ENCODE measurements around the gene MNDA.

Gene MNDA

DNA sequence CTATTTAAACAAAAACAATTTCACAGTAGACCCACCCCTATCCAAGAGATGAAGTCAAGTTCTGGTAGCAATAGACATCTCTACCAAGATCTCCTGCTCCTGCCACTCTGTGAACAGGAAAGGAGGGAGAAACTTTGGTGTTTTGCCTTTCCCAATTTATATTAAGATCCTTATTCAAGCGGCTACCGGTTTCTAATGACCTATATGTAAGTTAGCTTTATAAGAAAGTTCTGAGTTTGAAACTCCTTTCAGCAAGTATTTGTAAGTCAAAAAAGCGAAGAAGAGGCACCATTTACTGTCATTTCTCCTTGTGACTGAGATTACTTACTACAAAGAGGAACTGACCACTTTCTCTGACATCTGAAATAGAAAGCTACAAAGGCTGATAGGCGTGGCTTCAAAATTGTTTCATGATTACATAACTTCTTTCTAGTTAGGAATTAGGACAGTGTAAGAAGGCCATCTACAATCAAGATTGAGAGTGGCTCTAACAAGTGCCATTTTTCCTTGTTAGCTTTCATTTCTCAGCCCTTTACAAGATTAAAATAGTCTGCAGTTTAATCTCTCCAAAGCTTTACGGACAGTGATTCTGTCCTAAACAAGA, at the start of gene MNDA:
Gene MNDA (plus strand): TSS at position 448 of the 604 bp plus-strand sequence. CDS start 10,803 bp downstream, outside the sequence.
- DNase-seq = no peak

DNA sequence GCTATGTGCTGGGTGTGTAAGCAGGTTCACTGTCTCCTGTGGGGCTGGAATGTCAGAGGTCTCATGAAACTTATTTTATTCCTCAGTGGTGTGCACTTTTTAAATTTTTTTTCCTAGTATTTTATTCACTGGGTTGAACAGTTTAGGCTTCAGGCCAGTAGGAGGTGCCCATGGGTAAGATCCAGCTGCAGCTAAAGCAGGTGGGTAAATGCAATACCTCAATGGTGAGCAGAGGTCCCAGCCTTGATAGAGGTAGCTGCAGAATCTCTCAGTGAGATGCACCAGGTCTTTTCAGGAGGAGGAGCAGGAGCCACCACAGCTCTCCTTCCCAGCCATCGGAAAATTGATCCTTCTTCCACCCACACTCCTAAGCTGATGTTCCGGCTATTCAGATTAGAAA, 37.5 kb upstream of the MNDA start:
- DNase-seq = peak; percentile 41 to 51

DNA sequence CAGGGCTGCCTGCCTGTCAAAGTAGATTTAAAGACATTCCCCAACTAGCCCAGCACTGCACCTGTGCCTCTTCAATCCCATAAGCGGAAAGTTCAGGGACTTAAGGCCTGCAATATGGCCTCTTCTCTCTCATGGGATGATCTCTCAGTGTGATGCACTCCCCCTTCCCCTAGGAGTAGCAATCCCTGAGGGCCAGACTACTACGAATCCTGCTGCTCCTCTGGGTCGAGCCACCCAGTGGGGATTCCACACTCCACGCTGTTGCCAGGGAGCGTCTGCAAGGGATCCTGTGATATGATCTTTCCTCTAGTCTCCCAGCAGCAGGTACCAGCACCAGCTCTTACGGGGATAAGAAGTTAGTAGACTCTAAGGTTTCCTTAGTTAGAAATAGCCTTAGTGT, 36.9 kb upstream of the MNDA start:
- DNase-seq = no peak

DNA sequence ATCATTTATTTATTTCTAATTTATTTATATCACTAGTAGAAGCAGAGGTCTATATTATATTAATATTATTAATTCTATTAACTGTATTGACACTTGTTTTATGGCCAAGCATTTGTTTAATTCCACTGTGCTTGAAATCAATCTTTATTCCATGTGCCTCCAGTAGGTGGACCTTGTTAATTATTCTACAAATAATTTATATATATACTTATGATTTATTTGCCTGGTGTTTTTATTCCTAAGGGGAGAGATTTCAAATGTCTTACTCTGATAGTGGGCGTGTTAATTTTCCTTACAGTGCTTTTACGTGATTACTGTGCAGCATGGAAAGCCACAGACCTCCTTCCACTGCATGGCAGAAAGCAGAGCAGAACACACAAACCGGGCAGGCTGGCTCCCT, 32.6 kb upstream of the MNDA start:
- no peak for DNase-seq

DNA sequence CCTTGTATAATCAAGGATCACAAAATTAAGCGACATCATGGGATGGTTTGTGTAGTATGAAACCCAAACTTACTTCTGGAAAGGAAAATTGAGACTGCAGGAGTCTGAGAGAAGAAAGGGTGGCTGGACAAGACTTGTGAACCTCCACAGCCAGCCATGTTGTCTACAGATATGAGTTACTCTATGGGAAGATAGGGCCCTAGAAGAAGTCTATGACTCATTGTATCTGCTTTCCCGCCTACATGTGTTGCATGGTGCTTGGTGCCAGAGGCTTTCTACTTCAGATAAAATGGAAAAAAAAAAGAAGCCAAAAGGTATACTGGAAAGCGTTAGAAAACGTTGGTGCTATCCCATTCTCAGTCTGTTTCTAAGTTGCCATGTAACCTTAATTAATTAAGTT, 31.5 kb upstream of the MNDA start:
- peak in 1 of 2 experiments; percentile 5 for DNase-seq

DNA sequence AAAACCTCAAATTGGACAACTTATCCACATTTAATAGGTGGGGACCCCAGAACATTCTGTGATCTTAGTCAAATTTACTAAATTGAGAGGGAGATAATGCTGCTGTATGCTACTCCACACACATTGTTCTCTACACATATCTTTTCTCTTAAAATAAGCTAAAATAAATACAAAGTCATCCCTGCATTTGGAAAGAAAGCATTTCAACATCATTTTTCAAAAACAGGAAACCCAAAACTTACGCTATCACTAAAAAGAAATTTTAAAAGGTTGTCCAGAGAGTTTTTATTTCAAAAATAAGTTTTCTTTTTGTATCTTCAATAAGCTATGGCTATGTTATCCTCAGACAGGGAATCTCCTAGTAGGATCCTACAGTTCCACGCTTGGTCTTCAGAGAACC, 30.6 kb upstream of the MNDA start:
- no peak for DNase-seq

DNA sequence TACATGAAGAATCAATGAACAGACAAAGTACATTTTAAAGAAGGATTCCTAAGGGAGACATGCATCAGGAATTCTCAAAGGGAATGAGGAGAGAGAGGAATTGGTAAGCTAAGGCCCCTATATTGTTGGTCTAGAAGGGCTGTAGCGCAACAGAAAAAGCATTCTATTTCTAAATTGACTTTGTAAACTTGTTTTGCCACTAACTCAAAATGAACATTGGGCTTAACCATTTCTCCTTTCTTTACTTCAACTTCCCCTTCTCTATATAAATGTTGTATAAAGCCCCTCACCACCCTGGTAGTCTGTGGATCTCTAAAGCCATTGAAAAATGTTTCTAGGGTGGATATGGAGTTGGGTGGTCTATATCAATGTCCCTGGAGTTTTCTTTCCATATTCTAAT, 29.8 kb upstream of the MNDA start:
- no peak for DNase-seq

DNA sequence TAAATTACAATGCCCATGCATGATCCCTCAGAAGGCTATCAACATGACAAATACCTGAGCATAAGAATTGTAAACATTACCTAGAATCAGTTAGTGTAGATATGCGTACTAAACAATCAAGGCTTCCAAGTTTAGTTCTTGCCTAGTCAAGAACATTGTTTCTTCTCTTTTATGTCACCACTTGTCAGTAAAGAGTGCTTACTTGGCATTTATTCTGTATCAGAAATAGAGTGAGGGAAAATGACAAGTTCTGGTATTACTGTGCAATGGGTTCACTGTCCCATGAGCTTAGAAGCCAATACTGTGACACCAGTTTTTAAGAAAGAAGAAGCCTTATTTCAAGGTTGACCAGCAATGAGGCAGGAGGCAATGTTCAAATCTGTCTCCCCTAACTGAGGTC, 27.5 kb upstream of the MNDA start:
- DNase-seq = no peak

DNA sequence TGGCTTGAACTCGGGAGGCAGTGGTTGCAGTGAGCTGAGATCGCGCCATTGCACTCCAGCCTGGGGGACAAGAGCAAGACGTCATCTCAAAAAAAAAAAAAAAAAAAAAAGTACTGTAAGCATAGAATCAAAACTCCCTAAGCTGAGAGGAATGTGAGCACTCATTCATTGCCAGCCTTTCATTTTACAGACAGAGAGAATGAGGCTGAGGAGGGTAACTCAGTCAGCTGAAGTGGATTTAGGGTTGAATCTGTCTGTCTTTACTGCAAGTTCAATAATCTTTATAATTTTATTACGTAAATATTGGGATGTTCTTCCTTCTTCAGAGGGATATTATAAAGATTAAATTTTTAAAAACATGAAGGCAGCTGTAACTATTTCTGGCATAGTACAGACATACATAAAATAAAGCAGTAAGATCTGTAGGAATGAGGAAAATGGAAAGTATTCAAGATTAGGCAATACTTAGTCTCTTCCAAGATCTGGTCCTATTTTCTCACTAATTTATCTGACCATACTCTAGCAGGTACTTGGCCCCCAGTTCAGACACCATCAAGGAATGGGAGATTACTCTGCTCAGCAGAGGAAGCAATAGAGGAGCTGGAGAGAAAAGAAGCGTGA, 24.1 kb upstream of the MNDA start:
- no peak for DNase-seq

DNA sequence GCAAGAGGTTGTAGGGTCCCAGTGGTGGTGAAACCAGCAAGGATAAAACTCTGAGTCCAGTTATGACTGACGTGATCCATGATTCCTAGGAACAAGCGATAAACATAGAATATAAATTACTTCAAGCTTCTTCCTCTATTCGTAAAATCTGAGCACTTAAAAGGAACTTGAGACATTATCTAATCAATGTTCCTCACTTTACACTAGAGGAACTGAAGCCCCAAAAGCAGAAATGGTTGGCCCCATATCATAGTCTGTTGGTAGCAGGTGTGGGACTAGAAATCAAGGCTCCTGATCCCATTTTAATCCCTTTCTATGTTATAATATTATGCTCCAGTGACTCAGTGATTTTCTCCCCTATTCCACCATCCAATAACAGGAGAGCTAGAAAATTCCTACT, 21.9 kb upstream of the MNDA start:
- DNase-seq = no peak

DNA sequence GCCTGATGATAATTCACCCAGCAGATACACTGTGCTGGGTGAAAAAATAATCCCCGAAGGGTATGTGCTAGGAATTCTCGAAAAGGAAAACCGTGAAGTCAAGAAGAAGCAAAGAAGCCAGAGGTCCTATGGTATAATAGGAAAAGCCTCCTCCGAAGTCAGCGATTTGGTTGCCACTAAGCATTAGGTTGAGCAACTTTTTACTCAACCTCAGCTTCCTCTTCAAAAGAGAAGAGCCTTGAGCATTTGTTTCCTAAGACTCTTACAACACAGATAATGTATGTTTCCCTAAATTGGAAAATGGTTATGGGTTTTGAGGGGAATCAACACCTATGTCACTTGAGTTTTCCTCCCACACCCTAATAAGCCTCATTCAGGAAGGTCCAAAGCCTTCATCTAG, 21.3 kb upstream of the MNDA start:
- no peak for DNase-seq

DNA sequence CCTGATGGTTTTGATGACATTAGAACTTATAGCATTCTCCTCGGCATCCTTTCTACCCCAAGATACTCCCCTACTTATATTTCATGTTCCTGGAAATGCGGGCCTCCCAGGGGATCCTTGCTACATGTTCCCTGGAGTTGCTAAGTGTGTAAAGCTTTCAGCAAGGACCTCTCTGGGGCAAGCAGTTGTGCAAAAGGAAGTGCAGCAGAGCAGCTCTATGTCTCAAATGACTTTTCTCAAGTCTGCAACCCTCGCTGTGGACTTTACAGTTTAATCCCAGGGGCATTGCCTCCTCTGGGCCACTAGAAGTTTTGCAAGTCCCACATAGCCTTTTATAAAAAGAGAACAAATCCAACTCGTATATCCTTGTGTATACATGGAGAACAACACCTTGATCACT, 20.8 kb upstream of the MNDA start:
- DNase-seq = no peak

DNA sequence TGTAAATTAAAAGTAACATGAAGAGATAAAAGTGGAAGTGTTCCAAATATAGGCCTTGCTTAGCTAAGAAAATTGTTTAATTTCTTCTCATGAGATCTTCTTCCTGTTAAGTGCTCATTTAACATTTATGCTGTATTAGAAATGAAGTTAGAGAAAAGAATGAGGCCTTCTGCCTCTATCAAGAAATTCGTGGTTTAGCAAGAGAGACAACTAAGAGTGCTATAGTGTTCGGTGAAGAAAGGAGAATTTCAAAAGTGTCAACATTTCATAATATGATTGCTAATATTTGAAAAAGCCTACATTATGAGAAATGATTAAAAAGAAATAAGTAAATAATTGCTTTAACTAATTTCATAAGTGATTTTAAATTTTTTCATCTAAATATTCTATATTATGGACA, 18.8 kb upstream of the MNDA start:
- DNase-seq = no peak

DNA sequence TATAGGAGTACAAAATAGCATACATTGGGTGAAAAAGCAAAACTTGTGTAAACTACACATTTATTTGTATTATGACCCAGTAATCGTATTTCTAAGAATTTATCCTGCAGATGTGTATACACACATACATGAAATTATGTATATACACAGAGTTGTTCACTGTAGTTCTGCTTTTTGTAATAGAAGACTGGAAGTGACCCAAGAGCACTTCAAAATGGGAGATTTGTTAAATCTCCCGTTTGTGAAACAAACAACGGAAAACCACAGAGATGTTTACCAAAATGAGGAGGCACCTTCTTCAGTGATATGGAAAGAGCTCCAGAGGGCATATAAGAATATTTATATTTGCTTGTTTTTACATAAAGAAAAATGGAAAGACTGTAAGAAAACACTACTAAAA, 18.0 kb upstream of the MNDA start:
- DNase-seq = no peak

DNA sequence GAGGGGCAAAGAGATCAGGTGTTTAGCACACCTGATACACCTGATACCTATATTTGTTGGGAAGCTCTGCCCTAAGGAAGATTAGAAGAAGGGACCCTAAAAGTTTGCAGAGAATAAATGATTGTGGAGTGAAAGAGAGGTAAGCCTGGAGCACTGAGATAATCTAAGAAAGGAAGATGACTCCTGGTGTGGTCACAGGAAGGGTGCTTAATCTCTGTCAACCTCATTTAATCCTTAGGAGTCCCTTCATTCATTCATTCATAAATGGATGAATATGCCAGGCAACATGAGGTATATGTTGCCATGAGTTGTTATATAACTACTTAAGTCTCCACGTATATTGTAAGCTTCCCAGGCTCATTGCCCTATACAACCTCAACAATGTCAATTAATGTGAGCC, 16.2 kb upstream of the MNDA start:
- DNase-seq = no peak

DNA sequence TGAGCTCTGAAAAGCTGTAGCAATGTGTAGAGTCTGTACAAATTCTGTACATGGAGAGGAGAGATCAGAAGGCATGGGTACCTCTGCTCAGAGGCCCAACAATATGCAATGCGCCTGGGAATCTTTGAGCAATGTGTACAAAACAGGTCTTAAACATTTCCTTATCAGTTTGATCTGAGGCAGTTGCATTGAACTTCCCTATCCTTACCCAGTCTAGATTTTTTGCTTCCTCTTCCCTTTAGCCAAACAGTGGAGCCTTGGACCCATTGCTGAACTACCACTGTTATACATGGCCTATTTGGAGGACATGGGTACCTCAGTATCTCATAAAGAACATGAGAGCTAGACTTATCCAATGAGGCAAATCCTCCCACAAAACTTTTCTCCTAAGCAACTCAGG, 12.6 kb upstream of the MNDA start:
- DNase-seq = no peak

DNA sequence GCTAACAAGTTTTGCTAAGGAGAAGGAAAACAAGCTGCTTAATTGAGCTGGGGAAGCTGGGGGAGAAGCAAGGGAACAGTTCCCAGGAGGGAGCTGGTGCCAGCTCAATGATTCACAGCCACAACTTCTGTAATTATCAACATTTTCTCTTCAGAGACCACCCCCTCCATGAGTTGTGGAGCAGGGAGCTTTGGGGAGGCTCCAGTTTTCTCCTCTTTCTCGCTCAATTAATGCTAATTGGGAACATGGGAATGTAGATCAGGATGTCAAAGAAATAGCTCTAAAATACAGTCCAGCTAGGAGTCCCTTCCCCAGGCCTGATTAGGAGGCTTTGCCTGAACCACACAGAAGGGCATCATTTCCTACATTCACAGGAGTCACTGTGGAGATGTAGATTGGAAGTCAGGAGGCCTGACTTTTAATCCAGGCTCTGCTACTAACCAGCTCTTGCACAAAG, 12.1 kb upstream of the MNDA start:
- no peak for DNase-seq

DNA sequence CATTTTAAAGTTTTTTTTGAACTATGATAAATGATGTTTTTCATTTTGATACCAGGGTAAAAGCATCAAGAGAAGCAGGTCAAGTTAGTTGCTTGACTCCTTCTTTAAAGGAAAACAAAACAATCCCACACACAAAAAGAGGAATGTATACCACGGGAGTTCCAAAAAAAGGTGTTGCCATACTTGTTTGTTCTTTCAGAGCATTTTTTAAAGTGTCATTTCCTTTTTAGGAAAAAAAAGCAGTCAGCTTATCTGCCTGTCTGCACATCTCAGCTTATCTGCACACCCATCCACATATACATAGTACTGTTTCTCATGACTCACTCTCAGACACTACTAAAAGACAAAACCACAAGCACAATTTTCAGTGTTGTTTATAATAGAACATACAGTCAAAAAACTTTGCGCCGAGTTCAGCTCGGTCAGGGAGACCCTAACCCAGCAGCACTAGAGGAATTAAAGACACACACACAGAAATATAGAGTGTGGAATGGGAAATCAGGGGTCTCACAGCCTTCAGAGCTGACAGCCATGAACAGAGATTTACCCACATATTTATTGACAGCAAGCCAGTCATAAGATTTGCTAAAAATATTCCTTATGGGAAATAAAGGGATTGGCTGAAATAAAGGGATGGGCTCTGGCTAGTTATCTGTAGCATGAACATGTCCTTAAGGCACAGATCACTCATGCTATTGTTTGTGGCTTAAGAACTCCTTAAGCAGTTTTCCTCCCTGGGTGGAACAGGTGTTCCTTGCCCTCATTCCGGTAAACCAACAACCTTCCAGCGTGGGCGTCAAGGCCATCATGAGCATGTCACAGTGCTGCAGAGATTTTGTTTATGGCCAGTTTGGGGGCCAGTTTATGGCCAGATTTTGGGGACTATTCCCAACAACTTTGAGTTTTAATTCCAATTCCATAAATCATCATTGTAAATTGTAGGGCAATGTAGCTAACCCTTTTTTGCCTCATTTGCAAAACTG, 11.4 kb upstream of the MNDA start:
- DNase-seq = peak; percentile 12 to 21

DNA sequence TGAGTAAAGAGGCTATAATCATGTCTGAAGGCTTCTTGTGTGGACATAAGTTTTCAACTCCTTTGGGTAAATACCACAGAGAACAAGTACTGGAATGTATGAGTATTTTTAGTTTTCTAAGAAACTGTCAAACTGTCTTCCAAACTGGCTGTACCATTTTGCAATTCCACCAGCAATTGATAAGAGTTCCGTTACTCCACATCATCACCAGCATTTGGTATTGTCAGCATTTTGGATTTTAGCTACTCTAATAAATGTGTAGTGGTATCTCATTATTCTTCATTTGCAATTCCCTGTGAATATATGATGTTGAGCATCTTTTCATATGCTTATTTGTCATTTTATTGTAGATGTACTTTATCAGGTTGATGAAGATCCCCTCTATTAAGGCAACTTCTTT, 9.4 kb upstream of the MNDA start:
- DNase-seq = no peak

DNA sequence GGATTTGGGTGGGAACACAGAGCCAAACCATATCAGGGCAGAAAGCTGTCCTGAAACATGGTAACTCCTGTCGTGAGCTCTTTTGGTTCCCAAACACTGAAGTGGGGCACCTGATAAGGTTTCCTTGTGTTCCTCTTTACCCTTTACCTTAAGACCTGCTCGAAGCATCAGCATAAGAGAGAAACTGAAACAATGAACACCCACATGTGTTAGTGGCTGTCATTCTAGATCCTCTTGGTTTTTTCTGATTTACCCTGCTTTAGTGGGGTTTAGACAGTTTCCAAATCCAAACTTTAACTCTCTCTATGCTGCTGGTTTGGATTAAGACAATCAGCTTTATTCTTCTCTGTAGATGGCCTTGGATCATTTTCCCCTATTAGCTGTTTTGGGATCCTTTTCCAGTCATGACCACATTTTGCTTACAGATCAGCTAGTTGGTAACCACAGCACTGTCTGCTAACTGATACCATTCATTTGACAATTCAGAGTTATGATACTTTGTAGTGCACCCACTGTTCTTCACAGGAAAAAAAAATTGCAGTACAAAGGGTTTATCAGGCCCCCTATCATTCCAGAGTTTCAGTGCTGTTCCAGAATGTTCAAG, 975 bp upstream of the MNDA start:
- no peak for DNase-seq

DNA sequence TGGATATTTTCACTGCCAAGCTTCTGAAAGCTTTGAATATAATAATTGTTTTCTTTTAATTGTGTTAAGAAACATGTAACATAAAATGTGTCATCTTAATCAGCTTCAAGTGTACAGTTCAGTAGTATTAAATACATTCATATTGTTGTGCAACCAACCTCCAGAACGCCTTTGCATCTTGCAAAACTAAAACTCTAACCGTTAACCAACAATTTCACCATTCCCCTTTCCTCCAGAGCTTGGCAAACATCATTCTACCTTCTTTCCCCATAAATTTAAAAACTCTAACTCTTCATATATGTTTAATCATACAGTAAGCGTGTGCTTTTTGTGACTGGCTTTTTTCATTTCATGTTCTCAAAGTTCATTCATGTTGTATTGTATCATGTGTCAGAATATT, 2.1 kb downstream of the MNDA start:
- no peak for DNase-seq

DNA sequence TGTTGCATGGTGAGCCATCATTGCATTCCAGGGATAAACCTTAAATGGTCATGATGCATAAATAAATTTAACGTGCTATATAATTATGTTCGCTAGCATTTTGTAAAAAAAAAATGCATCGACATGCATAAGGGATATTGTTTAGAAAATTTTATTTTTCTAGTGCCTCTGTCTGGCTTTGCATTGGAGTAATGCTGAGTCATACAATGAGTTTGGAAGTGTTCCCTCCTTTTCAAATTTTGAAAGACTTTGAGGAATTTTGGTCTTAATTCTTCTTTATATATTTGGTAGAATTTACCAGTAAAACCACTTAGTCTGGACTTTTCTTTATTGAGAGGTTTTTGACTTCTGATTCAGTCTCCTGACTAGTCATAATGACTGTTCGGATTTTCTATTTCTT, 4.9 kb downstream of the MNDA start:
- no peak for DNase-seq

DNA sequence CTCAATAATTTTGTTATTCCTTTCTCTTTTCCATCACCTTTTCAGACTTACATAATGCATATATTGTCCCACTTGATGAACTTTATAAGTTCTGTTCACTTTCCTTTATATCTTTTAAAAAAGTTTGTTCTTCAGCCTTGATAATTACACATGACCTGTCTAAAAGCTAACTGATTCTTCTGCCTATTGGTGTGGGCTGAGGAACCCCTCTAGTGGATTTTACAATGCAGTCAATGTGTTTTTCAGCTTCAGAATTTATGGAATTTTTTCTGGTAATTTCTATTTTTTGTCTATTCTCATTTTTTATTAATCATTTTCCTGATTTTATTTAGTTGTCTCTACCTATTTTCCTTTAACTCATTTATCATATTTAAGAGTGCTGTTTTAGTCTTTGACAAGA, 7.5 kb downstream of the MNDA start:
- DNase-seq = no peak

DNA sequence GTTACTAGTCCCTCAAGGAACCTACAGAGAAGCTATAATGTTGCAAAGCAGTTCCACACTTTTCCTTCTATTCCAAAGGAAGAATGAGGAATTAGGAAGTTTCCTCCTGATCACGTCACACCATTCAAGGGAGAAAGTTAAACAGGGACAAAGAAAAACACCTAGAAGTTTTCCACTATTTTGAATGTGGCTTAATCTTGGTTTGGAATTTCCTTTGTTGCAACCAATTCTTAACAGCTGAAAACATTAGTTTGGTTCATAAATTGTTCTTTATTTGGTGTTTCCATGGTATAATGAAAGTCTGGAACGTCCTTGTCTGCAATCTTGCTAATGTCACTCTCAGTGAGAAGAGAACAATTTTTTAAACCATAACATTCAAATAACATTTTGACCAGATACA, 8.4 kb downstream of the MNDA start:
- no peak for DNase-seq

All from activated CD4-positive, alpha-beta T cell treated with anti-CD3 and anti-CD28 coated beads, Interleukin-2, amount 50 U/mL, for 48 hours (primary cell).